GM12892 (cell line): ENCODE measurements around the gene COX10.

ENCODE experiments used
- POLR2A ChIP-seq: IDR thresholded peaks from 2 replicates; pipeline ENCODE4 v1.6.1; 2011; ENCODE audit warnings: low read depth, low read length, control low read depth
- POLR2AphosphoS5 ChIP-seq: IDR thresholded peaks from 2 replicates; pipeline ENCODE4 v1.6.1; 2011; ENCODE audit warnings: low read depth, low read length, control low read depth
- TAF1 ChIP-seq: IDR thresholded peaks from 2 replicates; pipeline ENCODE4 v1.6.1; 2011; ENCODE audit warnings: low read depth, mild to moderate bottlenecking, control low read depth, low read length, borderline replicate concordance

DNA sequence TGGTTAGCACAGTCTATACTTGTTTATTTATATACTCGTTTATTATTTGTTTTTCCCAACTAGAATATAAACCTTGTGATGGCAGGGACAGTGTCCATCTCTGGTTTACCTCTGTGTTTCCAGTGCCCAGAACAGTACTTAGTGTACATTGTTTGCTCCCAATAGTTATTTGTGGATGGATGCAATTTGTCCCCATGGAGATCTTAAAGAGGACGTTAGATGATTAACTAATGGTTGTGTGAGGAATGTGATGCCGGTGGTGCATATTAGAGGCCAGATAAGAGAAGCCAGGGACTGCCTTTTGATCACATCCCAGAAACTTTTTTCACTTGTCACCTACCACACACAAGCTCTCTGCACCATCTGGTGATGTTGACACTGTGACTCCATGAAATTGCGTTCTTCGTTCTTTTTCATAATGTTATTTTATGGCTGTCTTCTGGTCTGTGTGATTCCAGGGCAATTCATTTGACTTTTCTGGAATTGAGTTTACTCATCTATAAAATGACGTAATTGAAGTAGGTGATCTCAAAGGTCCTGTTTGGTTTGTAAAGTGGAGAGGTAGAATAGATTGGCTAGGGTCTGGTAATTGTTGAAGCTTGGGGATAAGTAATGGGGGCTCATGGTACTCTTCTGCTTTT is 1.2 kb downstream of the COX10 start:
- TF ChIP-seq TAF1 (no peak), POLR2A (no peak), POLR2AphosphoS5 (no peak)
